ENCODE measurements around the gene FKBP2.
A peak's percentile ranks its signal among the peaks of the same experiment; 100 is the strongest.

Gene FKBP2

DNA sequence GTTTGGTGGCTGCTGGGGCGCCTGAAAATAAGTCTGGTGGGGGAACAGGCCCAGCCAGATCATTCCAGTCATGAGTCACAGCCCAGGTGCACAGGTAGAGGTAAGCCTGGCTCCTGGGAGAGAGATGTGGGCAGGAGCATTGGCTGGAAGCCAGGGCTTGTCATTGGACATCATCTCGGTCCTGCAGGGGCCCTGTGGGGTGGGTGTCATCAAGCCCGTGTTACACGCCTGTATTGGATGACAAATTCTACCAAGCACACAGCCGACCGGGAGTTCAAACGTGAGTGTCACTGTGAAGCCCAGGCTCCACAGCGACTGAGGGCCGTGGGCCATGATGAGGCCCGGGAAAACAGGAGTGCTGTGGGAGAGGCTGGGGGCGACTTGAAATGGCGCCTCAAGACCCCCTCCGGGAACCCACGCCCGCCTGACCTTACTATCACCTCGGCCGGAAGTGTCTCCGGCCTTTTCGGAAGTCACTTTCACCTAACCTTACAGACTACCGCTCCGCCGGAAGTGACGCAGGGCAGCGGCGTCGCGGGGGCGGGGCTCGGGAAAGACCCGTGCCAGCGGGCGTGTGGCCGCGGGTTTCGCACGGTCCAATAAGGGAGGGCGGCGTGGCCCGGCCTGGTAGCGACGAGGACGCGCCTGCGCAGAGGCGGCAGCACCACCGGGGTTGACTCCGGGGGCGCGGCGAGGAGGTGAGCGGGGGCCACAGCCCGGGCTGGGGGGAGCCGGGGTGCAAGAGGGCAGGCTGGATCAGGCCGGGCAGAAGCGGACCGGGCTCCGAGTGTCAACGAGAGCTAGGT, at the start of gene FKBP2:
FKBP2 (plus strand) TSS at position 661 of the 806 bp plus-strand sequence. CDS start 1,293 bp downstream, outside the sequence.
- DNase-seq (ENCODE audit: low read depth in 2 of 2, low spot score in 1 of 2), result peak; percentile 92 to 97

DNA sequence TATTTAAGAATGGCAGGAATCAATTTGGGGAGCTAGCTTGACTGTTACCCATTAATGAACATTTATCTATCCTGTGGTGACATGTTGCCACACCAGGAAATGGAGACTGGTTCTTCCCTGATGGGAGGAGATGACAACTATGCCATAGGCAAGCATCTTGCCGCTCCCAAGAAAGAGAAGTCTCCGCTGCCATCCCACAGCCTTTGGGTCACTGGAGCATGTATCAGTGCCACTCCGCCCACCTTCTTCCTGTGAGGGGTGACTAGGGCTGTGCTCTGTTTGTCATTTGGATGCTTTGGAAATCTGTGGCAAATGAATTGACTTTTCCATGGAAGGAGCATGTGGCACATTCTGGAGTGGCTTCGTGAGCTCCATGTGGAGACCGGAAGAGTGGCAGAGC, 48.5 kb upstream of the FKBP2 start:
- DNase-seq (ENCODE audit: low read depth in 2 of 2, low spot score in 1 of 2), result no peak

DNA sequence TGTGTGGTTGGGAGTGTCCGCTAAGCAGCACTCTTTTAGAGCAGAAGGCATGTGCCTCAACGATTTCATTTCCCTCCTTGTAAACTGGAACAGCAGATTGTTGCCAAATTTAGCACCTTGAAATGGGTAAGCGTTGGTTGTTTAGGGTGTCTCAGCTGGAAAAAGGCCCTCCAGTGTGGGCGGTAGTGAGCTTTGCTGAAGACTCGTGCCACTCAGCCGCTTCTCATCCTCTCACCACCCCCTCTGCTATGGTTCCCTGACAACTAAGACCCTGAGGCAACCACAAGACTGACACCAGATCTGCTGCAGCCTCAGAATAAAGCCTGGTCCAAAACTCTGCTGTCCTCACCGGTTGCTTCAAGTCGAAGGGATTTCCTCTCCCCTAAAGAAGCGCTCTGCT, 44.3 kb upstream of the FKBP2 start:
- DNase-seq (ENCODE audit: low read depth in 2 of 2, low spot score in 1 of 2), result no peak

DNA sequence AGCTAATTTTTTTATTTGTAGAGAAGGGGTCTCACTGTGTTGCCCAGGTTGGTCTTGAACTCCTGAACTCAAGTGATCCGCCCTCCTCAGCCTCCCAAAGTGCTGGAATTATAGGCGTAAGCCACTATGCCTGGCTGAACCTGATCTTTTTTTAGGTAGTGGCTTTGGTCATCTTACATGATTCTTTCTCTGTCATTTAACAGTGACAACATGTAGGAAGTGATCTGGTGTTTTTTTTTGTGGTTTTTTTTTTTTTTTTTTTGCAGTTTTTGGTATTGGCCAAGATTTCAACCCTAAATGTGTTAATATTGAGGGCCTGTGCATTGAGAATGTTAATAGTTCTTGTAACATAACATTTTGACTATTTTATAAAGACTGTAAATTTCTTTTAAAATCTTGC, 42.4 kb upstream of the FKBP2 start:
- no peak for DNase-seq (ENCODE audit: low read depth in 2 of 2, low spot score in 1 of 2)

DNA sequence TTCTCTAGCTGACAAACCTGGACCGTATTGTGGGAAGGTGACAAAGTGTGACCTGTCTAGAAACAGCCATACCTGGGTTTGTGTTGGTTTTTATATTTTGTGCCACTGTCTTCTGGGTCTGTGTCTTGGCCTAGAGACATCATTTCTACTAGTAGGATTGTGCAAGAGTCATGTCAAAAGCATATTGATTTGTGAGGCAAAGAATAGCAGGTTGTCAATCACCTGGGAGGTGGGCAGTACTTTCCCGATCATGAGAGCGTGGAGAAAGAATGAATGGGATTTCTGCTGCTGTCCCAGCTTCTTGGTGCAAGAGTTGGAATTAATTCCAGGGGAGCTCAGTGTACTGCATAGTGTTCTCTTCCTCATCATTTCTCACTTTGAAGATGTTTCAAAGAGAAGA, 39.4 kb upstream of the FKBP2 start:
- no peak for DNase-seq (ENCODE audit: low read depth in 2 of 2, low spot score in 1 of 2)

DNA sequence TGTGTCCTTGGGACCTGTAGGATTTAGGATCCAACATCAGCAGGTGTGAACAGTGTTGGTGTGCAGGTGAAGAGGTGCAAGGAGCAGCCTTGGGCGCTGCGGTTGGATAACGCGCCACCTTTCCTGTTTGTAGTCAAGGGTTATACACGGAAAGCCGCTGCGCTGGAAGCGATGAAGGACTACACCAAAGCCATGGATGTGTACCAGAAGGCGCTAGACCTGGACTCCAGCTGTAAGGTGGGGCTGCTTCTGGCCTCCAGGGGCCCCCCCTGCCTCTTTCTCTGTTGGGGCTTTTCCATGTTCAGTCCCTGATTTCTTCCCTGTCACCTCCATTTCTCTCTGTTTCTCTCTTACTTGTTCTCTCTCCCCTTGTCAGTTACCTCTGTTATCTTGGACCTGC, 37.9 kb upstream of the FKBP2 start:
- DNase-seq (ENCODE audit: low read depth in 2 of 2, low spot score in 1 of 2), result no peak

DNA sequence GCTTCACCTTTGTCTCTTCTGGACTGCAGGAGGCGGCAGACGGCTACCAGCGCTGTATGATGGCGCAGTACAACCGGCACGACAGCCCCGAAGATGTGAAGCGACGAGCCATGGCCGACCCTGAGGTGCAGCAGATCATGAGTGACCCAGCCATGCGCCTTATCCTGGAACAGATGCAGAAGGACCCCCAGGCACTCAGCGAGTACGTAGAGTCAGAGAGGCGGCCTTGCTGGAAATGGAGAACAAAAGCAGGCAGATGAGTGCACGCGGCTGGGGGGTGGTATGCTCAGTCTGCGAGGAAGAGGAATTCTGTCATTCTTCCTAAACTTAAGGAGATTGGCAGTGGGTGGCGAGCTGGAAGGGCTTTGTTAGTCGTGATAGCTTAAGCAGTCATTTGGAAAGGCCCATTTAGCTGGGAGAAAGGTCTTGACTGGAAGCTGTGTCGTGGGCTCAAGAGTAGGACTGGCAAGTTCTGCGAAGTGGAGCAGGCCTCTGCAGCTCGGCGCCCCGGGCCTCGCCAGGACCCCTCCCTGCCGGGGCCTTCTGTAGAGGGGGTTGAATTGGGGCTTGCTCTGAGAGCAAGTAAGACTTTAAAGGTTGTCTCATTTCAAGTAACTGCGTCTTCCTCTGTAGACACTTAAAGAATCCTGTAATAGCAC, 37.3 kb upstream of the FKBP2 start:
- DNase-seq (ENCODE audit: low read depth in 2 of 2, low spot score in 1 of 2), result no peak

DNA sequence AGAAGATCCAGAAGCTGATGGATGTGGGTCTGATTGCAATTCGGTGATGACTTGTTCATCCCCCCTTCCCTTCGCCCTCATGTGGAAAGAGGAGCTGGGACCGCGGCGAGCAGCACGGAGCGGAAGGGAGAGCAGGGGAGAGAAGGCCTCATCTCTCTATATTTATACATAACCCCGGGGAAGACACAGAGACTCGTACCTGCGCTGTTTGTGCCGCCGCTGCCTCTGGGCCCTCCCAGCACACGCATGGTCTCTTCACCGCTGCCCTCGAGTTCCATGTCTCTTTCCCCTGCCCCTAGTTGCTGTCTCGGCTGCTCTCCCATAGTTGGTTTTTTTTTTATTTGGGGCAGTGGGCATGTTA, 36.8 kb upstream of the FKBP2 start:
- DNase-seq (ENCODE audit: low read depth in 2 of 2, low spot score in 1 of 2), result no peak

DNA sequence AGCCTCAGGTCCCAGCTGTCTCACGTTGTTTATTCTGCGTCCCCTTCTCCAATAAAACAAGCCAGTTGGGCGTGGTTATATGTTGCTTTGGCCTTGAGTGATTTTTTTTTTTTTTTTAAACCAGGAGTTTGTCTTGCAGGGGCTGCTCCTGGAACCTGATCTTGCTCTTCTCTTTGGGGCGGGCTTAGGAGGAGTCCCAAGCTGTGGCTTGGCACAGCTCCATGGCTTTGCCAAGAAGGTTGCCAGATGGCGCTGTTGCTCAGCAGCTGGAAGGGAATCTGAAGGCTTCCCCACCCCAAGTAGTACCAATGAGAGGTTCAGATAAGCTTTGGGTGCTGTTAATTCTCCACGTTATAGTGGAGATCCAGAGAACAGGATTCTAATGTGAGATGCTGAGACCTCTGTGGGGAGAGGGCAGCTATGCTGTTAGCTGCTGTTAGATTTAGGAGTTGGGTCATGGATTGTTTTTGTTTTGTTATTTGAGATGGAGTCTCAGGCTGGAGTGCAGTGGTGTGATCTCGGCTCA, 36.4 kb upstream of the FKBP2 start:
- DNase-seq (ENCODE audit: low read depth in 2 of 2, low spot score in 1 of 2), result peak; percentile 50 to 61

DNA sequence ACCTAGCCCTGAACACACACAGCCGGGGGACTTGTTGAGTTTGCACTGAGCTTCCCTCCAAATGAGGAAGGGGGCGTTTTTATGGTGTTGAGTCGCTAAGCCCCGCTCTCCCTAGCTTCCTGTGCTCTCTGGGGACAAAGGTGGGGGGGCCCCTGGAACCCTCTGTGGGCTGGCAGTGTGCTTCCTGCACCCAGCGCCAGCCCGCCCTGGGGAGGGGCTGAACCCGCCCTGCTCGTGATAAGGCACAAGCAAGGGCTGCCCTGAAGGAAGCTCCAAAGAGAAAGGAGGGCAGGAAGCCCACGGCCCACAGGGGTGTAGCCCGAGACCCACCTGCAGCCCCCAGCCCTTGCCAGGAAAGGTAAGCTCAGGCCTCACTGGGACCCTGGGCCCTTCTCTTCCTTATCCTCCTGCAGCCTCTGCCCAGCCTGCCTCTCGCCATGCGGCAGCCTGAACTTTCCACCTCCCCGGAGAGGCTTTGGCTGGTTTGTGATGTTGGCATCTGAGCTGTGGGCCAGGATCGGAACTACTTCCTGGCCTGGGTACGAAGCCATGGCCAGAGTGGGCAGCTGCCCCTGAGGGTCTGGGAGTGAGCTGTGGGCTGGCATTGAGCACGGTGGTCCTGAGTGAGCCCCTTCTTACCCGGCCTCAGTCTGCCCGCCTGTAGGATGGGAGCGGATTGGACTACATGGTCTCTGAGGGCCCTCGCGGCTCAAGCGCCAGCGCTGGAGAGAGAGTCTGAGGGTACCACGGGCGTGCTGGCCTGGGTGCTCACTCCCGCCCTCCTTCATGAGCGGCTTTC, 34.2 kb upstream of the FKBP2 start, which contains the start of gene FERMT3:
FERMT3 (plus strand) TSS at position 265 of the 799 bp plus-strand sequence. CDS start 644 bp downstream, outside the sequence.
- peak in 1 of 2 donors; percentile 57 for DNase-seq (ENCODE audit: low read depth in 2 of 2, low spot score in 1 of 2)

DNA sequence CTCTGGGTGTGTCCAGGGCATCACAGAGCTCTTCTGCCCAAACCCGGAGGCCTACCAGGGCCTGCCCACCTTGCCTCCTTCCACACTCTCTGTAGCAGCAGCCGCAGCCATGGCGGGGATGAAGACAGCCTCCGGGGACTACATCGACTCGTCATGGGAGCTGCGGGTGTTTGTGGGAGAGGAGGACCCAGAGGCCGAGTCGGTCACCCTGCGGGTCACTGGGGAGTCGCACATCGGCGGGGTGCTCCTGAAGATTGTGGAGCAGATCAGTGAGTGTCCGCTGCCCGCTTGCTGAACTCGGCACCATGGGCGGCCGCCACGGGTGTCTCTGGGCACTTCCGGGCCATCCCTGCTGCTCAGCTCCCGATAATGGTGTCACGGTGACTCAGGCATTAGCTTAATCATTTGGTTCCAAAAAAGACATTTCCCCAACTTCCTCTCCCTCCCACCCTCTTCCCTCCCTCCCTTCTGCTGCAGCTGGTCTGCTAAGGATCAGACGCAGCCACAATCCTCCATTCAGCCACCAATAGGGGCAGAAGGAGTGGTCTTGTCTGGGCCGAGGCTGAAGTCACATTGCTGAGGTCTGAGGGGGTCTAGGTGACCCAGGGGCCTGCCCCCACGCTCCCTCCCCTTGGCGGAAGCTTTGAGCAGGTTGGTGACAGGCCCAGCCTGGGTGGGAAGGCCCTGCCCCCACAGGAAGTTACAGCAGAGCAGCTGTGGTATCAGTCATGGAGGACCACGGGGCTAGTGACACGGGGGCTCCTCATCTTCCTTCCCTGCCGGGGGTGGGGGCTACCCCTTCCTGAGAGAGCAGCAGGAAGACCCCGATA, 33.4 kb upstream of the FKBP2 start:
- DNase-seq (ENCODE audit: low read depth in 2 of 2, low spot score in 1 of 2), result peak in 1 of 2 donors; percentile 79

DNA sequence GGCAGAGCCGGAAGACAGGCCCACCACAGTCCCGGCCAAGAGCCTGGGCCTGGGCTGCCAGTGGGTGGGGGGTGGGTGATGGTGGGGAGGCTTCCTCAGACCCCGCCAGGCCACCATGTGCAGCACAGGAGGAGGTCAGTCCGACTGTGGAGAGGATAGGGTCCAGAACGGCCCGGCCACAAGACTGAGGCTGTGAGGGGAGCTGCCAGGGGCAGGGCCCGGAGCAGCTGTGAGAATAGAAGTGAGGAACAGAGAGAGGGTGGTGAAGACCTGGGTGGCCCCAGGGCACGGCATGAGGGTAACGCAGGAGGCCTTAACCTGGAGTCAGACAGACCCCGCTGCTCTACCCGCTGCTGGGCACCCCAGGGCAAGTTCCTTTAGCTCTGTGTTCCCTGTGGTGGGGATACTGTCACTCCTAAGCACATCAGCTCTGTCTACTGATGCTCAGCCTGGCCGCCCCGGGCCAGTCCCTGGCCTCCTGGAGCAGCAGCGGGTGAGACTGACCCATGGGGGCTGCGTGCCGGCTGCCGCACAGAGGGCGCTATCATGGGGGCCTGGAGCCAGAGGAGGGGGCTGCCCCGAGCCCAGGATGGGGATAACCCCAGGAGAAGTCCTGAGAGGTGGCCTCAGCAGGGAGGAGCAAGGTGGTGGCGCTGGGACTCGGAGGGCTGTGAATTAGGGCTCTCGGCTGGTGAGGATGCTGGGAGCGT, 32.7 kb upstream of the FKBP2 start:
- no peak for DNase-seq (ENCODE audit: low read depth in 2 of 2, low spot score in 1 of 2)

DNA sequence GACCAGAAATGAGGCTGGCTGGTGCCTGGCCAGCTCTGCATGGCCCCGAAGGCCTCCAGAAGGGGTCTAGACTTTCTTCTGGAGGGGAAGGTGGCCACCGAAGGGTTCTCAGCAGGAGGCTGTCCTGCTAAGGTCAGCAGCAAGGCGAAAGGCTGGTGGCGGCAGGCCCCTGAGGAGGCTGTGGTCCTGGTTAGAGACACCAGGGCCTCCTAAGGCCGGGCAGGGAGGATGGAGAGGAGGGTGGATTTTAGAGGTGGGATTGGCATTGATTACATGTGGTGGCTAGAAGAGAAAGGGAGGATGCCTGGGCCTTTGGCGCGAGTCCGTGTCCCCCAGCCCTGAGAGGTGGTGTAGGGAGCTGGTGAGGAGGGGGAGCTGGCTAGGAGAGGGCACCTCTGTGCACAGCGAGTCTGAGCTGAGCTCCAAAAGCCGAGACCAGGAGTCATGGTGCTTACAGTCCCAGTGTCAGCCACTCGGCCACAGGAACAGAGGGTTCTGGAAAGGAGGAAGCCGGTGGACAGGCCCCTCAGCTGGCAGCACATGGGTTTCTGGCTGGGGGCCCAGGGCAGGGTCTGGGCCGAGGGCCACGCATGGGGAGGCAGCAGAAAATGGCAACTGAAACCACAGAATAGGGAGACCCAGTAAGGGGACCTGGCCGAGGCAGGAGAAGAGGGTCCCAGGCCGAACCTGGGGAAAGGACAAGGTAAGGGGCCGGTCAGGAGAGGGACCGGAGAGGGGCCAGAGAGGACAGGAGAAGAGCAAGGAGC, 31.9 kb upstream of the FKBP2 start:
- no peak for DNase-seq (ENCODE audit: low read depth in 2 of 2, low spot score in 1 of 2)

DNA sequence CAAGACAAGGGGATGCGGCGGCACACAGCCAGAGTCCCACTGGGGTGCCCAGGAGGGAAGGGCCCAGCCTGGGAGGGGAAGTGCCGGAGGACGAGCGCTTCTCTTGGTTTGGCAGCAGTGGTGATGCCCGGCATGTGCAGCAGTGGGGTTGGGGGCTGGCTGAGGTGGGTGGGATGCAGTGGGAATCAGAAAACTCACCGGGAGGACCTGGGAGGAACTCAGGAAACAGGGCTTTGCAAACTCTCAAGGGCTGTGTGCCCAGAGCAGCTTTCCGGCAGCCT, 31.4 kb upstream of the FKBP2 start:
- no peak for DNase-seq (ENCODE audit: low read depth in 2 of 2, low spot score in 1 of 2)

DNA sequence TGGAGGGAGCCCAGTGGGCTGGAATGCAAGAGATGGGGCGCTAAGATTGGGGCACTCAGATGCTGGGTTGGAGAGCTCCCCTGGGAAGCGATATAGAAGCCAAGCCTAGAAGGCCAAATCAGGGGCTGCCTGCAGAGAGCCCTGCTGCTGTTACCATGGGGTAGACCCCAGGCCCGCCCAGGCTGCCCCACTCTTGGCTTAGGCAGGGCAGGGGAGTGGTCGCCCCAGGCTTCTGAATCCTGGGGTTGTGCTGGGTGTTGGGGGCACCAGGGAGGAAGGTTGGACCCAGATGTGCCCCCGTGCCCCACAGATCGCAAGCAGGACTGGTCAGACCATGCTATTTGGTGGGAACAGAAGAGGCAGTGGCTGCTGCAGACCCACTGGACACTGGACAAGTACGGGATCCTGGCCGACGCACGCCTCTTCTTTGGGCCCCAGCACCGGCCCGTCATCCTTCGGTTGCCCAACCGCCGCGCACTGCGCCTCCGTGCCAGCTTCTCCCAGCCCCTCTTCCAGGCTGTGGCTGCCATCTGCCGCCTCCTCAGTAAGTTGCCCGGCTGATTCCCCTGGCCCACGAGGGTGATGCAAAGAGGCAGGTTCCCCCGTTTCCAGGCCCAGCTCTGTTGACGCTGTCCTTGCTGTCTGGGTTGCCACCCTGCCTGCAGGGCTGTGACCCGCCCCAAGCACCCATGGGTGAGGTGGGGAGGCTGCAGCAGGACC, 30.4 kb upstream of the FKBP2 start:
- no peak for DNase-seq (ENCODE audit: low read depth in 2 of 2, low spot score in 1 of 2)

DNA sequence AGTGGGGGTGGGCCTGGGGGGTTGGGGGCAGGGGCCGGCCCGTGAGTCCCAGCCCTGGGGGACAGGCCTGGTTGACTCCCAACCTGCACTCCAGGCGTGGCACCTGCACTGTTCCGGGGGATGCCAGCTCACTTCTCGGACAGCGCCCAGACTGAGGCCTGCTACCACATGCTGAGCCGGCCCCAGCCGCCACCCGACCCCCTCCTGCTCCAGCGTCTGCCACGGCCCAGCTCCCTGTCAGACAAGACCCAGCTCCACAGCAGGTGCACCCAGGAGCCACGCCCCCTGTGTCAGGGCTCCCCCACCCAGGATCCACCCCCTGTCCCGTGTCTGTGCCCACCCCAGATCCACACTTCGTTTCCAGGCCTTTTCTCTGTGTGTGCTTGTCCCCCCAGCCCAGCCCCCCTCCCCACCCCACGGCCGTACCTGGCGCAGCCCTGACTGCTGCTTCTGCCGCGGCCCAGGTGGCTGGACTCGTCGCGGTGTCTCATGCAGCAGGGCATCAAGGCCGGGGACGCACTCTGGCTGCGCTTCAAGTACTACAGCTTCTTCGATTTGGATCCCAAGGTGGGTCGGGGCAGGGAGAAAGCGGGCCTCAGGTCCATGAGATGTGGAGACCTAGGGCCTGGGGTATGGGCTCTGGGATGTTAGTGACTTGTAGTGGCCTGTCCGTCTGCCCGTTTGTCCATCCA, 29.6 kb upstream of the FKBP2 start:
- no peak for DNase-seq (ENCODE audit: low read depth in 2 of 2, low spot score in 1 of 2)

DNA sequence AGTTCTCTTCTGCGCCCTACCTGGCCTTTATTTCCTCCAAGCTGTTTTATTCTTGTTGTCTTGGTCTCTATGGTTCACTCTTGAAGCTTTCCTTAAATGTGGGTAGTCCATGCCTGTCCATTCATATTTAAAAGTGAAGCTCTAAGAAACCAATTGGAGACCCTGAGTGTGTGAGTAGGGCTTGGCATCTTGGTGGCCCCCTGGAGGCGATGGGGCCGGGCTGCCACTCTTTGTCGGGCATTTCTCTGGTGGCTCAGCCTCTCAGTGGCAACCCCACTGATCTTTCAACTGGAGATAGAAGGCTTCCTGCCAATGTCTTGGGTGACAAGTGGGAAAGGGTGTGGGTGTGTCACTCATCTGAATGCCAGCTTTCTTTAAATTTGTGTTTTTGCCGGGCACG, 24.0 kb upstream of the FKBP2 start:
- no peak for DNase-seq (ENCODE audit: low read depth in 2 of 2, low spot score in 1 of 2)

DNA sequence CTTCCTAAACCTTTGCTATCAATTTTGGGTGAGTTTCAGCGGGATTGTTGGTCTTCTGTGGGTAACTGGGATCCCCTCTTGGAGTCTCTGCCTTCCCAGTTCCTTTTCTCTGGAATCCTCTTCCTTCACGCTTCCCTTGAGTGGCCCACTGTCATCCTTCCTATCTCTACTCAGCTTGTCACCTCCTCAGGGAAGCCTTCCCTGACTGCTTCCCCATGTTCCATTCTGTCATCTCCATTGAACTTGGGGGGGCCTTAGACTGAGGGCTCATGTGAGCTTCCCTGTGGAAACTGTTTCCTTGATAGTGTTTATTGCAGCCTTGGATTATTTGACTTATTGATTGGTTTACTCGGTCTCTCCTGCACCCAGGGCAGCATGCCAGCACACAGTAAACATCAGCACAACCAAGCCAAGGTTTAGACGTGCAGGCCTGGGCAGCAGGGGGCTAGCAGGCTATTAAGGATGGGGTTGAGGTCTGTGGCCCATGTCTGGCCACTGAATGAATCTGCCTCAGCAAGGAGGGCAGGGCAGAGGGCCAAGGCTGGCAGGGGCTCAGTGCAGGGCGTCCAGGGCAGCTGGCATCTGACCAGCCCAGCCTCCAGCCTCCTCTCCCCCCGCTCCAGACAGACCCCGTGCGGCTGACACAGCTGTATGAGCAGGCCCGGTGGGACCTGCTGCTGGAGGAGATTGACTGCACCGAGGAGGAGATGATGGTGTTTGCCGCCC, 22.1 kb upstream of the FKBP2 start:
- DNase-seq (ENCODE audit: low read depth in 2 of 2, low spot score in 1 of 2), result no peak
